GM18499 (cell line): ENCODE measurements around the gene CASR.

Experiments used
- ATAC-seq: cut with Tn5 transposase; IDR thresholded peaks from one replicate; pipeline ENCODE4 v1.9.1; 2021; ENCODE audit warnings: moderate number of reproducible peaks; ENCODE audit not compliant: insufficient read depth, unreplicated experiment

Gene CASR

DNA sequence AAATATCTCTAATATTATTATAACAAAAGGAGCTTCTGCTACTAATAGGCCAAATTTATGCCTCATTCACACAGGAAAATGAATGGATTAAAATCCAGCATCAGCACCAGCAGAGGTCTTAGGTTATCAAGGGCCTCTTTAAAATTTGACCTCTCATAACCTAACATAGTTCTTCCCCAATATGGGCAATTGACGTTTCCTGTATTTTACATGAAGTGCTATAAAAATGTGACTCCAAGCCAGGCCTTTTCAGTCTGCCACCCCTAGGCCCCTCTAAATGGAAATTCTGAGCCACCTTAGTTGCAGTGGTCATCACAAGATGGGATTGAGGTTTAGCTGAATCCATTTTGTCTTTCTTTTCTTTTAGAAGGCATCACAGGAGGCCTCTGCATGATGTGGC is 70.1 kb downstream of the CASR start:
- ATAC-seq: no peak

DNA sequence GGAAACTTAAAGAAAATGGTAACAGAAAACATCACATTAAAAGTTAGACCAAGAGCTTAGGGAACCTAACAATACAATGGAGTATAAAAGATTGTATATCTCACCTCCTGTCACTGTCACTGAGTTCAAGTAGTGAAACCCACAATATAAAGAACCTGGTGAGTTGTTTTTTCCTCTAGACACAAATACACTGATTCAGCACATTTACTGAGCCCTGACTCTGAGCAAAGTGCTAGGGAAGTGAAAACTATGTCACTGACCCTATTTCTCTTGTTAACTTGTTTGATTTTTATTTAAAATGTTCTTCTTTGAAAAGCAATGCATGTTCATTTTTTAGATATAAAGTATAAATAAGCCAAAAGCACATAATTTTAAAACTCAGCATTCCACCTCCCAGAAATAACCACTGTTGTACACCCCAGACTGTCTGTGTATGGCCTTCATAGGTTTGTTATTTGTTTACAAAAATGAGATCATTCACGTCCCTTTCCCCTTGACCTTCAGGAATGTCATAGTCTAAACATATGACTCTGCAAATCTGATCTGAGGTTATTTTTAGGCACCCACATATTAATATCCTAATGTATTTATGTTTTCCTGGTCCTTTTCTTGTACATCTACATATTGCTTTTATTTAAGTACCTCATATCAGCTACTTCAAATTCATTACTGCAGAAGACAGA is 72.4 kb downstream of the CASR start:
- ATAC-seq: no peak

DNA sequence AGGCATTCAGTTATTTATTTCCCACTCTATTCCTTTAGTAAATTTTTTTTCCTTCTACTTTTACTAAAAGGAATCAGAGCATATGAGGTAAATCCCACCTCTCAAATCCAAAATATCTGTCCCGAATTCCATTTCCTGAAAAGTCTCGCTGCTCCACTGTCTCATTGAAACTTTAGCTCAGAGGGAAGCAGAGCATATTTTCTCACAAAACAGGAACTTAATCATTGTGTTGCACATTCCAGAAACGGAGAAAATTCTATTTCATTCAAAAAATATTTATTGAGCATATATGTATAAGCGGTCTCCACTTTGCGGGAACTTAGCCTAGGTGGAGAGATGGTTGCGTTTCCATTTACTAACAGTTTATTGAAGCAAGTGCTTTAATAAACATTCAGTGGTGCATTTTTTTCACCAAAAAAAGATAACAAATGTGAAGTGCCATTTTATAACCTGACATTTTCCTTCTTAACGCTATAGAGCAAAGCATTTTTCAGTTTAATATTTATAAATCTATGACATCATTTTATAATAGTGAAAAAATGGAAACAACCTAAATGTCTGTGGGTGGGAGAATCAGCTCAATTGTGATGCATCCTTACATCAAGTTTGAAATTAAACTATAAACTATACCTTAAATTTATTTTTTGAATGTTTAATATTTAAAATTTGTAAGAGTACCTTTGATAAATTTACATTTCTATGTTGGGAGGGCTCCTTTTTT is 74.3 kb downstream of the CASR start:
- ATAC-seq: no peak

DNA sequence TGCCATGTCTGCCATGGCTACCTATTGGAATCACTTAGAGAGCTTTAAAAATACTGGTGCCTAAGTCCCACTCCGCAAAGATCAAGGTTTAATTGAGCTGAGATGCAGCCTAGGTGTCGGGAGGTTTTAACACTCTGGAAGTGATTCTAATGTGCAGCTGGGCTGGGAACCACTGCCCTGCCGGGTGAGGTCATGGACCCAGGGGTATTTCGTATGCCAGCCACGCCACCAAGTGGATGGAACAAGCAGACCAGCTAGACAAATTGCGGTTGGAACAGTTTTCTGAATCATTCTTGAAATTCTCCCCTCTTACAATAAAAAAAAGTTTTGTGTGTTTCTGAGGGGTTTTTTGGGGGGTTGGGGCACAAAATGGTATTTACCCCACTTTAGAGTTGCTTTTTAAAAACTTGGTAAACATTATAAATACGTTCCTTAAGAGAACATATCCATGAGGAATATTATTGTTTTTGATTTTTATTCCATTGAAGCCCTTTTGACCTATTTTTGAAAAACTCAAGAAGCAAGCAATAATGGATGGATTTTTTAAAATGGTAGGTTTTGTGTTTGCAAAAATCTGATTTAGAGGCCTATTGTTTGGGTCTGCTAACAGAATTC is 75.4 kb downstream of the CASR start:
- ATAC-seq: no peak

DNA sequence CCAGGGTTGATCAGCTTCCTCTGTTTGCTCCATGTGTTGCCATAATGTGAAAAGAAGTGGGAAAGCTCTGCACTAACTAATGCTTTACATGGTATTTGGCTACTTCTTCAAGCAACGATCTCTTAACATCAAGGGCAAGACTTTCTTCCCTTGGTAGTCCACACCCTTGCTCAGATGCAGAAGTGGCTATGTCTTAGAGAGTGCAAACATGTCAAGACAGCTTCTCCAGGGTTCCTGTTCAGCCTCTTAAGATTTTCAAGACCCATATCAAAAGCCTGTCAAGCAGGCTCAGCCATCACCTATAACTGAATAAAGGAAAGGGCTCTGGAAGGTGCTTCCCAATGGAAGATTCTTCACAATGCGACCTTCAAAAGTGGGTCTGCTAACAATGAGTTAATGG is 76.7 kb downstream of the CASR start:
- ATAC-seq: no peak

DNA sequence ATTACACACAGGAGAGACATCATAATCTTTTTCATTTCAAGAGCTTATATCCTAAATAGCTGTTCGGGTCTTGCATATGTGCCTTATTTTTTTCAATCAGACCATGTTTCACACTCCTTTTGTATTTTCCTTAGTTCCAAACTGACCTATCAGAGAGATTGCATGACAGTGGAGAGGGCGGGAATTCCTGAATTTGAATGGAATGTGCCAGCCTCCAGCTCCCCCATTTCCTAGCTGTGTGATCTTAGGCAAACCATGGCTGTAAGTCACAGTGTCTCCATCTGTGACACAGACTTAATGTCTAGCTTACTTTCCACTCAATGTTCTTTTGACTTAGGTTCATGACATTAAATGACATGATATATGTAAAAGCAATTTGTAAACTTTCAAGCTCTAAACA is 79.6 kb downstream of the CASR start:
- no peak for ATAC-seq

DNA sequence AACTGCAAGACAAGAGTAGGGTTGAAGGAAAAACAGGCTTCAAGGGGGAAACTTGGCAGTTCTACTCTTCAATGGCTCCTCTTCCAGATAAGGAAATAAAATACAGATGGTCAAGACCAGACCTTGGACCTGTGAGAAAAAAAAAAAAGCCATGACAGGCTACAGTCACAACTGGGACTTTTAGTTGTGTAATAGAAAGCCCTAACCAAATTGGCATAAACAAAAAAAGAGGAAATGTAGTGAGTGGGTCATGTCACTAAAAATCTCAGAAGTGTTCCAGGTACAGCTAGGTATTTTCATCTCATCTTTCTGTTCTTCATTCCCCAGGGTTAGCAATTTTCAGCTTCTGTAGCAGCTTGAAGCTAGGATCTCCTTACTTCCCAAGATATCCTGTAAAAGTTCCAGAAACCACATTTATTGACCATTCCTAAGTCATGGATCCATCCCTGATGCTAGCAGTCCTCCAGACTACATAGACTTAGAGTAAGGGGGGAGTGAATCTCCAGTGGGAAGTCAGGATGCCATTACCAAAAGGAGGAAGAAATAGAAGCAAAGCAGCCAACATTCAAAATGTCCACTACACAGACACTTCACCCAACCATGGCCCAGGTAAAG is 80.6 kb downstream of the CASR start:
- no peak for ATAC-seq

DNA sequence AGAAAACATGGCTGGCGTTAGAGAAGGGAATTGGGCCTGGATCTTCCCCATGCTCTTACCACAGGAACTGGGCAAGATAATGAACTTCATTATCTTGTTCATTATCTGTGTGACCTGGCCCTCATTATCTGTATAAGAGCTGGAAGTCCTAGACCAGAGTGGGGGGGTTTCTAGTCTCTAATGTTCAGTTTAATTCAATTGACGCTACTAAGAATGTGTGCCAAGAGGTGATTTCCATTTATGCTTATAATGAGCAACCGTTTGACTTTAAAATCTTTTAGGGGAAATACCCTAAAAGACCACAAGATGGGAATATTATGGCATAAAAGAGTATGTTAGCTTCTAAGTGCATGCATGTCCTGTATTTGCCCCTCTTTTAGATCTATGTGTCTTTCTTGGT is 82.5 kb downstream of the CASR start:
- no peak for ATAC-seq

DNA sequence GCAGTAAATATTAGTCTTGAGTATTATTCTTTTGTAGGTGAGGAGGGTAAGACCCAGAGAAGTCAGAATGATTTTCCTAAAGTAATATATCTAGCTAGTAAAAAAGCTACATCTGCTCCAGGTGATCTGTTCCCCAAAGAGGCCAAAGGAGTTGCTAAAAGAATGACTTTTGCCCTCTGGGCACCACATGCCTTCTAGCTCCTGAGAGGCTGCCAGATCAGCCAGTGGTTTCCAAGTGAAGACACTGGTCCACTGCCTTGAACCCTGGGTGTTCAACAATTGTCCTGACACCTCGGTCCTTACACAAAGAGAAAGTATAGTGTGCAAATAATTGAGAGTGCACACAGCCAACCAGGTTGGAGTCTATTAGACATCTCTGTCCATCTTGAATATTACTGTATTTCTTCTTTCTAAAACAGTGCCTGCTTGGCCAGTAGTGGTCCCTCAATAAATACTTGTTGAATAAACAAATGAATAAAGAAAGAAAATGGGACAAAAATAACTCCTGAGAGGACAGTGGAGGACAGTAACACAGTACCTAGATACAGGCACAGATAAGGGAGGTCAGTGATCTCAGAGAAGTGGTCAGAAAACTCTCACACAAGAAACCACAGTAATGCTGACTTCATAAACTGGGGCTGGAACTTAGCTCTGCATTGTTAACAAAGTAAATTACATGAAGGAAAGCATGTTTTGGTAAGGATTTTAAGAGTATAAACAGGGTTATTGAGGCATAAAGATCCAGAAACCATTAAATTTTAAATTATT is 85.0 kb downstream of the CASR start:
- ATAC-seq: no peak

DNA sequence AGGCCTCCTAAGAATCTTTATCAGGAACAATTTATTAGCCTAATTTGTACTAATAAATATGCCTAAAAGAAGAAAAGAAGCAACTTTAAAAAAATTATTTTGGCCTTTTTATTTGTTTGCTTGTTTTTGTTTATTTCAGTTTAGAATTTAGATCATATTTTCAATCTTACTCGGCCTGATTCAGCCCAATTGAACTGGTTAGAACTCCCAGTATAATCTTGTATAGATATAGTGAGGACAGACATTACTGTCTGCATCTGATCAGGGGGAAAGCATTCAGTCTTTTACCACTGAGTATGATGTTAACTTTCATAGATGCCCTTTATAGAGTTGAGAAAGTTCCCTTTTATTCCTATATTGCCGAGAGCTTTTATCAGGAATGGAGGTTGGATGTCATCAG is 85.6 kb downstream of the CASR start:
- ATAC-seq: no peak

DNA sequence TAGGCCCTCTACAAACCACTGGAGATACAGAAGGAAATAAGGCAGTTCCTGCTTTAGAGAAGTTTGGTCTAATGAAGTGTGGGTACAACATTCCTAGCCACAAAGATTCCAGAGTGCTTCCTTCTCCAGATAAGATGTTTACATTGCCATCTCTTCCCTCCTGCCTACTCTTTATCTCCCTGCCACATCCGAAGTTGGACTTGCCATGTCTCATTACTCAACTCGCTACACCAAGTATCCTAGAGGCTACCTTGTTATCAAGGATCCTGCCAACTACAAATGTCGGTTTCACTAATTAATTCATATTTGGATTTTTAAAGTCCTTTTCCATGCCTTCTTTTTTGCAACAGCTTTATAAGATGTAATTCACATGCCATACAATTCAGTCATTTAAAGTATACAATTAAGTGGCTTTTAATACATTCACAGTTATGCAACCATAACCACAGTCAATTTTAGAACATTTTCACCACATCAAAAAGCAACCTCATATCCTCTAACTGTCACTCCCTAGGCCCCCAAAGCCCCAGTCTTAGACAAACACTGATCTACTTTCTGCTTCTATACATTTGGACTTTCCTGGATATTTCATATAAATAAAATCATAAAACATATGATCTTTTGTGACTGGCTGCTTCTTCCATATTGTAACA is 87.9 kb downstream of the CASR start:
- ATAC-seq: no peak

DNA sequence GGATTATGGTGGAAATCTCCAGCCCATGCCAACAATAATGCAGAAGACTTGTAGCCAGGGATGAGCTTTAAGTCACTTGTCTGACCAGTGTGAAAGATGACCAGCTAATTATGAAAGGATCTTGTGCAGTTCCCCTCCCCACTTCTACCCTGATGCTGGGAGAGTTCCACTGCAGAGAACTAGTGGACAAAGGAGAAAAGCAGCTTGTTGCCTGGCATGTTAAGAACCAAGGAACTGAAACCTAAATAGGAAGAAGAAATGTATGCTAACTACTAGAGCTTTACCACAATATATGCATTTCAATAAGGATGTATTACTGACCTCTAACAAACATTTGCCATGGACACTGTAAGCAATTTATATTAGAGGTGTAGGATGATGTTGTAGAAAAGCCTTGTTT is 89.4 kb downstream of the CASR start:
- no peak for ATAC-seq

DNA sequence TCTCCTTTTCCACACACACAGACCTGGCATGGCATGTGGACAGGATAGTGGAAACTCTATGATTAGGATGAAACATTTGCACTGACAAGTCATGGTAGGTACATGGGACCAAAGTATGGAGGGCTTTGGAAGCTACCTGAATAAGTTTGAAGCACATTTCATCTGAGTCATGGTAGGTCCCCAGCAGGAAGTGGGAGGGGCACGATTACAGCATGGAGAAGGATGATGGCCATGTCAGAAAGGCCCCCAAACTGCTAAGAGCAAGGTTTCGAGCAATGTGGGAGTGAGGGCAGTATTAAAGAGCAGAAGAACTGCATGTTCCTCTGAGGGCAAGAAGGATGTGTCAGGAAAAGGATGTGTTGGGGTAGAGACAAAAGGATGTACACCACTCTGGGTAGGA is 90.0 kb downstream of the CASR start:
- ATAC-seq: no peak

DNA sequence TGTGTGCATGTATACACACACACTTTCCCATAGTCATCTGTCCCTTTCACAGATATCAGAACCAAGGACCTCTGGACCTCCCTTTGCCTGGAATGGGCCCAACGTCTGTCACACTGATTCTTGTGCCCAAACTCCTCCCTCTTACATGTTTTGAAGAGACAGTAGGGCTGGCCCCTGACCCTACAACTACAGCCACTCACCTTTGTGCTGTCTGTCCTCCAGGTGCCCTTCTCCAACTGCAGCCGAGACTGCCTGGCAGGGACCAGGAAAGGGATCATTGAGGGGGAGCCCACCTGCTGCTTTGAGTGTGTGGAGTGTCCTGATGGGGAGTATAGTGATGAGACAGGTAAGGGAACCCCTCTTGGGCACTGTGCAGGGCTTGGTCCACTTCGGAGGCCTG is 98.4 kb downstream of the CASR start:
- no peak for ATAC-seq

DNA sequence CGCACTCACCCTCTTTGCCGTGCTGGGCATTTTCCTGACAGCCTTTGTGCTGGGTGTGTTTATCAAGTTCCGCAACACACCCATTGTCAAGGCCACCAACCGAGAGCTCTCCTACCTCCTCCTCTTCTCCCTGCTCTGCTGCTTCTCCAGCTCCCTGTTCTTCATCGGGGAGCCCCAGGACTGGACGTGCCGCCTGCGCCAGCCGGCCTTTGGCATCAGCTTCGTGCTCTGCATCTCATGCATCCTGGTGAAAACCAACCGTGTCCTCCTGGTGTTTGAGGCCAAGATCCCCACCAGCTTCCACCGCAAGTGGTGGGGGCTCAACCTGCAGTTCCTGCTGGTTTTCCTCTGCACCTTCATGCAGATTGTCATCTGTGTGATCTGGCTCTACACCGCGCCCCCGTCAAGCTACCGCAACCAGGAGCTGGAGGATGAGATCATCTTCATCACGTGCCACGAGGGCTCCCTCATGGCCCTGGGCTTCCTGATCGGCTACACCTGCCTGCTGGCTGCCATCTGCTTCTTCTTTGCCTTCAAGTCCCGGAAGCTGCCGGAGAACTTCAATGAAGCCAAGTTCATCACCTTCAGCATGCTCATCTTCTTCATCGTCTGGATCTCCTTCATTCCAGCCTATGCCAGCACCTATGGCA is 100.5 kb downstream of the CASR start:
- ATAC-seq: no peak

DNA sequence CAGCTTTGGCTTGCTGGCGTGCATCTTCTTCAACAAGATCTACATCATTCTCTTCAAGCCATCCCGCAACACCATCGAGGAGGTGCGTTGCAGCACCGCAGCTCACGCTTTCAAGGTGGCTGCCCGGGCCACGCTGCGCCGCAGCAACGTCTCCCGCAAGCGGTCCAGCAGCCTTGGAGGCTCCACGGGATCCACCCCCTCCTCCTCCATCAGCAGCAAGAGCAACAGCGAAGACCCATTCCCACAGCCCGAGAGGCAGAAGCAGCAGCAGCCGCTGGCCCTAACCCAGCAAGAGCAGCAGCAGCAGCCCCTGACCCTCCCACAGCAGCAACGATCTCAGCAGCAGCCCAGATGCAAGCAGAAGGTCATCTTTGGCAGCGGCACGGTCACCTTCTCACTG is 101.0 kb downstream of the CASR start:
- ATAC-seq: no peak

DNA sequence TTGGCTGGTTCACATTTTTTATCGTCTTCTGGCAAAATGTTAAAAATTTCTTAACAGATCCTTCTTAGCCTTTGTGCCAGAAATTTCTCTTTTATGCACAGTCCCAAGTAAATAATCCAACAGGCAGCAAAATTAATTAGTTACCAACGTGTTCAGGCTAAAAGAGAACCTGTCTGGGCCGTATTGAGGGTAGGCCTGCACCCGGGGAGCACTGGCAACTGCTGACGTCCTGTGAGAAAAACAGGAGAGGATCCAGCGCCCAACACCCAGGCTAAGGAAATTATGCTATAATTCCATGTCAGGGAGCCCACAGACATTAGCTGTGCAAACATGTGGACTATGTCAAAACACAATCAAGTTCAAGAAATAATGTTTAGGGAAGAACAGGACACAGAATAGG is 110.9 kb downstream of the CASR start:
- ATAC-seq: no peak

DNA sequence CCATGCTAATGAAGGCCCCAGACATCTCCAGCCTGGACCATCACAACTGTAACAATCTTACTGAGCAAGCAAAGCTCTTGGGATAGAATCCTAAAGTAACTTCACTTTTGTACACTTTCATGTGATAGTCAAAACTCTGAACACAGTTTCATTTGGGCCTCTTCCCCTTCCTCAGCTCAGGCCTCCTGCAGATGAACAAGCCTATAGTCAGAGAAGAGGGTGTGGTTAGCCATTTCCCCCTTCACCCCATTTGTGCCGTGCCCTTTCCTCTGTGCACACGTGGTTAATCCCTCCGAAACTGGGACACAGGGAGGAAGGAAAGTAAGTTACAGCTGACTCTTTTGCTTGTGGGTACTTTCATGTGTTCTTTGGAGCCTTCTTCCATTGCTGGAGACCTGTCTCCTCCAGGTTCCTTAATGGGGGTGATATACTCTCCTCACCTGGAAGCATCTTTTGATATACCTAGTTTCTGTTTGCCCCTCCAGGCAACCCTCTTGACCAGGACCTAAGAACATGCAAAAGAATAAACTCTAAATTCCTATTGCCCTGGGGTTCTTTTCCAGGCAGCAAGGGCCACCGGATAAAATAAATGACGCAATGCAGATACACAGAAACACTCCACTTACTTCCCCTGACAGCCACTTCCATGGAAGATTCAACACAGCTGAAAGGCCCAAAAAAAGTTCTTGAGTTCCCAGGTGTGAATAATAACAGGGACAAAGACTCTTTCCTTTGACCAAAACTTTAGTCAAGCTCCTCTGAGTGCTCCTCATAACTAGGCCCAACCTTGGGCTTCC is 112.0 kb downstream of the CASR start:
- no peak for ATAC-seq

DNA sequence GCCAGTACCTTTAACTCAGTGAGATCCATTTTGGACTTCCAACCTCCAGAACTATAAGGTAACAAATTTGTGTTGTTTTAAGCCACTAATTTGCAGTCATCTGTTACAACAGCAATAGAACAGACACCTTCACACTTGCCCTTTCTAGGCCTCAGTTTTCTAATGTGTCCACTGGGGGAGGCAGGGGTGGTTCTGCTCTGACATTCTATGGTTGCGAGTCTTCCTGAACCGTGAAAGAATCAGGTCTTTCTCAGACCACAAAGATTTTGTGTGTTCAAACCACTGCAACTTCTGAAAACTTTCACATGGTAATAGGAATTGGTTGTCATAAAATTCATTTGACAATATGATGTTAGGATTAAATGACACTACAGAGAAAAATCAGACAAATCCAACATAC is 114.8 kb downstream of the CASR start:
- ATAC-seq: no peak
